Calu3 (cell line): ENCODE results near the gene AAR2. TPM values are rescaled to one million over a fixed set of nuclear protein-coding genes. Genes with fewer than 3 reads are reported as not detected.

ENCODE experiments used
- BruUV-seq: library from RNA; stranded (reverse); fragments of 400-500 nt; replicated peaks from 2 replicates; lab custom pipeline; 2021; lab: Mats Ljungman, UMichigan
- CTCF ChIA-PET: fragments of 300-600 bp; sonication (Branson Sonifier 250); formaldehyde crosslinking; loops from one replicate; lab custom pipeline; 2022; ENCODE audit warnings: antibody characterized with exemption; lab: Charles Lee
- DNase-seq: peaks from one replicate; pipeline ENCODE4 v3.0.0; 2022
- H3K27ac Mint-ChIP-seq: one replicate; pipeline ENCODE4 v1.8.0; 2022; ENCODE audit warnings: mixed read lengths; ENCODE audit not compliant: unreplicated experiment
- H3K27me3 Mint-ChIP-seq: one replicate; pipeline ENCODE4 v1.8.0; 2022; ENCODE audit warnings: mixed read lengths; ENCODE audit not compliant: unreplicated experiment
- H3K36me3 Mint-ChIP-seq: one replicate; pipeline ENCODE4 v1.8.0; 2022; ENCODE audit warnings: mild to moderate bottlenecking, moderate library complexity, mixed read lengths; ENCODE audit not compliant: insufficient read depth, unreplicated experiment
- H3K4me1 Mint-ChIP-seq: one replicate; pipeline ENCODE4 v1.8.0; 2022; ENCODE audit warnings: mild to moderate bottlenecking, low read depth, mixed read lengths; ENCODE audit not compliant: unreplicated experiment
- H3K4me3 Mint-ChIP-seq: one replicate; pipeline ENCODE4 v1.8.0; 2022; ENCODE audit warnings: mild to moderate bottlenecking, low read depth, moderate library complexity, mixed read lengths; ENCODE audit not compliant: unreplicated experiment
- H3K9me3 Mint-ChIP-seq: one replicate; pipeline ENCODE4 v1.8.0; 2022; ENCODE audit warnings: low read depth, mixed read lengths; ENCODE audit not compliant: unreplicated experiment
- intact Hi-C: fragments of 100-400 bp; cut with micrococcal nuclease; formaldehyde crosslinking; loops from one replicate; pipeline ENCODE4 v1.10.0; 2022; ENCODE audit not compliant: unreplicated experiment
- total RNA-seq: library from RNA; stranded (reverse); gene quantifications from 2 replicates; pipeline ENCODE4 v1.2.3, GENCODE V29; 2022
- TF ChIP-seq, protein P1 (sequence below): fragments of 200-600 bp; IDR thresholded peaks from one replicate; pipeline ENCODE4 v1.8.0; 2022; ENCODE audit warnings: antibody characterized with exemption; ENCODE audit not compliant: unreplicated experiment

Gene AAR2
- total RNA-seq, 1 experiment from 2014 or later = 37.0 TPM

DNA sequence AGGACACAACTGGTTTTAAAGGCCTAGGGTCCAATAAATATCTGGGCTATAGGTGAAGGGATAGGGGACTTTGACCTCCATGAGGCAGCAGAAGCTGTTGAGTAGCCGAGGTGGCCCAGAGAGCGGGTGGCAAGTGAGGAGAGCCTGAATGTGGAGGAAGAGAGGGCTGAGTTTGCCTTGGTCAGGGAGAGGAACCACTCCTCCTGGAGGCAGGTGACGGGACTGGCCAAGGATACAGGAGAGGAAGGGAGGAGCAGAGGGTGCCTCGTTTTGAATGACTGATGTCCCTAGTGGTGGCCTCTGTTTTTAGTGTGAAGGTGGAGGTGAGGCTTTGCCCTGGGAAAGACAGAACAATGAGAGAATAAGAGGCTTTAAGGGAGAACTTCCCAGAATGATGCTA lies 19.1 kb upstream of the AAR2 start:
- intact Hi-C loops = no loop called here
- BruUV-seq = no TSS peak
- no peak overlapping the region for H3K4me3 Mint-ChIP-seq
- H3K27me3 Mint-ChIP-seq = no peaks in the 10 kb centered on the region
- no peaks in the 10 kb centered on the region for H3K9me3 Mint-ChIP-seq
- H3K4me1 Mint-ChIP-seq = no peaks in the 10 kb centered on the region
- CTCF ChIA-PET = no interaction called here
- TF ChIP-seq, protein P1, sequence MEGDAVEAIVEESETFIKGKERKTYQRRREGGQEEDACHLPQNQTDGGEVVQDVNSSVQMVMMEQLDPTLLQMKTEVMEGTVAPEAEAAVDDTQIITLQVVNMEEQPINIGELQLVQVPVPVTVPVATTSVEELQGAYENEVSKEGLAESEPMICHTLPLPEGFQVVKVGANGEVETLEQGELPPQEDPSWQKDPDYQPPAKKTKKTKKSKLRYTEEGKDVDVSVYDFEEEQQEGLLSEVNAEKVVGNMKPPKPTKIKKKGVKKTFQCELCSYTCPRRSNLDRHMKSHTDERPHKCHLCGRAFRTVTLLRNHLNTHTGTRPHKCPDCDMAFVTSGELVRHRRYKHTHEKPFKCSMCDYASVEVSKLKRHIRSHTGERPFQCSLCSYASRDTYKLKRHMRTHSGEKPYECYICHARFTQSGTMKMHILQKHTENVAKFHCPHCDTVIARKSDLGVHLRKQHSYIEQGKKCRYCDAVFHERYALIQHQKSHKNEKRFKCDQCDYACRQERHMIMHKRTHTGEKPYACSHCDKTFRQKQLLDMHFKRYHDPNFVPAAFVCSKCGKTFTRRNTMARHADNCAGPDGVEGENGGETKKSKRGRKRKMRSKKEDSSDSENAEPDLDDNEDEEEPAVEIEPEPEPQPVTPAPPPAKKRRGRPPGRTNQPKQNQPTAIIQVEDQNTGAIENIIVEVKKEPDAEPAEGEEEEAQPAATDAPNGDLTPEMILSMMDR = peak; percentile 35
- peak; percentile 32 for DNase-seq
- peaks cover 25% of the 10 kb centered on the region for H3K36me3 Mint-ChIP-seq
- no peak overlapping the region for H3K27ac Mint-ChIP-seq

DNA sequence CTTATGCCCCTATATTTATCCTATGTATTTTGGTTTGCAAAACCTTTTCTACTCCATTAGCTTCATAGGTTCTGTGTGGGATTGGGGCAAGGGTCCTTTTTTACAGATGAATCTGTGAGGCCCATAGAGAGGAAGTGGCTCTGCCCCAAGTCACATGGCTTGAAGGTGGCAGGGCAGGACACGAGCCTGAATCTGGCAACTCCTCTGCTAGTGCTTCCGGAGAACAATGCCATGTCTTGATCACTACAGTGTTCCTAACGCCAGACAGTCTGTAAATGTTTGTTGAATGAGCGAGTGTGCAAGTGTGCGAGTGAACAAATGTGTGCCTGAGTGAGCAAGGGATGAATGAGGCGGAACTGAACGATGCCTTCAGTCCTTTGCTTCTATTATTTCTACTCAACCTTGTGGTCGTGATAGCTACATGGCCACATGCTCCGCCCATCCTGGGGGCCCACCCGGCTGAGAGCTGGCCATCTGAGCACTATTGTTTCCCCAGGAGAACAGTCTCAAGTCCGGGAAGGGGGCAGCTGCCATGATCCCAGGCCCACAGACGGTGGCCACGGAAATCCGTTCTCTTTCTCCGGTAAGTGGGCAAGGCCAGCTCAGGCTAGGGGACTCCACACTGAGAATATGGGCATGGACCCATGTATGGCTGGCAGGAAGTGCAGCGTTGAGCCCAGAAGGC lies 17.8 kb upstream of the AAR2 start:
- peaks cover 29% of the 10 kb centered on the region for H3K36me3 Mint-ChIP-seq
- no peaks in the 10 kb centered on the region for H3K4me1 Mint-ChIP-seq
- TF ChIP-seq, protein P1 = no peak
- H3K4me3 Mint-ChIP-seq = no peak overlapping the region
- no TSS peak for BruUV-seq
- CTCF ChIA-PET = no interaction called here
- no peak overlapping the region for H3K27ac Mint-ChIP-seq
- H3K27me3 Mint-ChIP-seq = no peaks in the 10 kb centered on the region
- intact Hi-C loops = no loop called here
- no peak for DNase-seq
- no peaks in the 10 kb centered on the region for H3K9me3 Mint-ChIP-seq

DNA sequence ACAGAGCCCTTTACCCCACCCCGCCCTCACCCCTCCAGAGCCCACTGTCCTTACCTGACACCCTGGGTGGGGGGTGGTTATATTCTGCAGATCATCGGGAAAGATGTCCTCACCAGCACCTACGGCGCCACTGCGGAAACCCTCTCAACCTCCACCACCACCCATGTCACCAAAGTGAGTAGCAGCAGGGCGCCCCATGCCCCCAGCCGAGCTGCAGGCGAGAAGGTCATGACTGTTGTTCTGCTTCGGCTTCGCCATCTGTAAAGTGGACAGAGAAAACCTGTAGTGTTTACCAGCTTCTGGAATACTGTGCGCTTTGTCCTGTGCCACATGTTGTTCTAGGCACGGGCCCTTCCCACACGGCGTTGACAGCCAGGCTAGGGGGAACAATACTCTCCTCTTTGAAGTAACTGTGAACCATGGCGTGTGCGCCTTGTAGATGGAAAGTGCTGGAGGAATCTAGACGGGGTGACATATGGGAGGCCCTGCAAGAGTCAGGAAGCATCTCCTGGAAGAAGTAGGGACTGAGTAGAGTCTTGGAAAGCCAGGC lies 16.5 kb upstream of the AAR2 start:
- BruUV-seq = no TSS peak
- Mint-ChIP-seq H3K27ac (no peak overlapping the region), H3K4me1 (no peaks in the 10 kb centered on the region), H3K36me3 (peaks cover 24% of the 10 kb centered on the region), H3K9me3 (no peaks in the 10 kb centered on the region), H3K4me3 (no peak overlapping the region), H3K27me3 (no peaks in the 10 kb centered on the region)
- CTCF ChIA-PET = no interaction called here
- DNase-seq = no peak
- TF ChIP-seq, protein P1 = no peak
- intact Hi-C loops = no loop called here

GRCh38 chr20:36225666-36226065 lies 10.6 kb upstream of the AAR2 start:
- TF ChIP-seq, protein P1 = no peak
- no peak overlapping the region for H3K27ac Mint-ChIP-seq
- no TSS peak for BruUV-seq
- DNase-seq = no peak
- no peaks in the 10 kb centered on the region for H3K4me1 Mint-ChIP-seq
- H3K9me3 Mint-ChIP-seq = no peaks in the 10 kb centered on the region
- peaks cover 21% of the 10 kb centered on the region for H3K36me3 Mint-ChIP-seq
- no peaks in the 10 kb centered on the region for H3K27me3 Mint-ChIP-seq
- intact Hi-C loops = no loop called here
- CTCF ChIA-PET = no interaction called here
- no peak overlapping the region for H3K4me3 Mint-ChIP-seq
